Tibial artery (tissue), 4 donors: ENCODE measurements around the gene CROCC2.
A peak's percentile ranks its signal among the peaks of the same experiment; 100 is the strongest.

Experiments used
- DNase-seq, 2 donors: peaks; one replicate each; pipeline ENCODE4 v3.0.0-alpha.2; 2019
- H3K27ac ChIP-seq, 2 donors: fragments of 200-600 bp; sonication (generic) in 1 of 2; 1 replicate in 1 of 2; 2 replicates in 1 of 2; pipeline ENCODE4 v1.5.1; 2018 to 2019; ENCODE audit warnings: mild to moderate bottlenecking in 1 of 2
- H3K27me3 ChIP-seq, 2 donors: fragments of 200-600 bp; sonication (generic) in 1 of 2; one replicate each; pipeline versions ENCODE4 v1.5.1 to v1.6.0; 2016 to 2019
- H3K36me3 ChIP-seq, 3 donors: fragments of 200-600 bp; sonication (generic) in 2 of 3; one replicate each; pipeline ENCODE4 v1.5.1; 2016 to 2019; ENCODE audit warnings: mild to moderate bottlenecking in 2 of 3
- H3K4me1 ChIP-seq, 4 donors: fragments of 200-600 bp; sonication (generic) in 2 of 4; 1 replicate in 3 of 4; 2 replicates in 1 of 4; pipeline ENCODE4 v1.5.1; 2016 to 2019
- H3K4me3 ChIP-seq, 2 donors: fragments of 200-600 bp; sonication (generic) in 1 of 2; 1 replicate in 1 of 2; 2 replicates in 1 of 2; pipeline ENCODE4 v1.5.1; 2018 to 2019; ENCODE audit warnings: mild to moderate bottlenecking in 2 of 2
- H3K9me3 ChIP-seq, 3 donors: fragments of 200-600 bp; sonication (generic) in 1 of 3; one replicate each; pipeline ENCODE4 v1.5.1; 2016 to 2019
- intact Hi-C: fragments of 100-400 bp; cut with DNase I; formaldehyde crosslinking; loops from one replicate; pipeline ENCODE4 v1.15.0; 2023; ENCODE audit warnings: low total_unique reads
- TF ChIP-seq, protein P1 (sequence below), 2 experiments: fragments of 200-600 bp in 1 of 2; fragments of 450-650 bp in 1 of 2; IDR thresholded peaks; one replicate each; pipeline ENCODE4 v1.5.1; 2017 to 2019; ENCODE audit warnings: antibody characterized with exemption in 2 of 2, mild to moderate bottlenecking in 1 of 2, moderate library complexity in 1 of 2

Gene CROCC2

GRCh38 chr2:240983361-240983995 lies 77.3 kb downstream of the CROCC2 start:
- DNase-seq, result peak; percentile 20 to 63
- TF ChIP-seq, protein P1, sequence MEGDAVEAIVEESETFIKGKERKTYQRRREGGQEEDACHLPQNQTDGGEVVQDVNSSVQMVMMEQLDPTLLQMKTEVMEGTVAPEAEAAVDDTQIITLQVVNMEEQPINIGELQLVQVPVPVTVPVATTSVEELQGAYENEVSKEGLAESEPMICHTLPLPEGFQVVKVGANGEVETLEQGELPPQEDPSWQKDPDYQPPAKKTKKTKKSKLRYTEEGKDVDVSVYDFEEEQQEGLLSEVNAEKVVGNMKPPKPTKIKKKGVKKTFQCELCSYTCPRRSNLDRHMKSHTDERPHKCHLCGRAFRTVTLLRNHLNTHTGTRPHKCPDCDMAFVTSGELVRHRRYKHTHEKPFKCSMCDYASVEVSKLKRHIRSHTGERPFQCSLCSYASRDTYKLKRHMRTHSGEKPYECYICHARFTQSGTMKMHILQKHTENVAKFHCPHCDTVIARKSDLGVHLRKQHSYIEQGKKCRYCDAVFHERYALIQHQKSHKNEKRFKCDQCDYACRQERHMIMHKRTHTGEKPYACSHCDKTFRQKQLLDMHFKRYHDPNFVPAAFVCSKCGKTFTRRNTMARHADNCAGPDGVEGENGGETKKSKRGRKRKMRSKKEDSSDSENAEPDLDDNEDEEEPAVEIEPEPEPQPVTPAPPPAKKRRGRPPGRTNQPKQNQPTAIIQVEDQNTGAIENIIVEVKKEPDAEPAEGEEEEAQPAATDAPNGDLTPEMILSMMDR (IDR thresholded peaks at IDR 0.05), result peak; percentile 27 to 42
- peaks cover 0 to 34% of the 10 kb centered on the region in 2 donors for H3K27me3 ChIP-seq
- H3K36me3 ChIP-seq, result no peaks in the 10 kb centered on the region
- peaks cover 0 to 28% (median 20%) of the 10 kb centered on the region in 4 donors for H3K4me1 ChIP-seq
- no peak overlapping the region for H3K4me3 ChIP-seq
- intact Hi-C loops, result no loop called here
- H3K27ac ChIP-seq, result no peak overlapping the region
- peaks cover 0 to 10% (median 7%) of the 10 kb centered on the region in 3 donors for H3K9me3 ChIP-seq

- DNase-seq, result peak; percentile 17 to 57
- Histone ChIP-seq H3K27me3 (peaks cover 0 to 37% of the 10 kb centered on the region in 2 donors), H3K27ac (no peak overlapping the region), H3K4me3 (no peak overlapping the region), H3K9me3 (peaks cover 0 to 15% (median 9%) of the 10 kb centered on the region in 3 donors), H3K4me1 (peaks cover 0 to 28% (median 22%) of the 10 kb centered on the region in 4 donors), H3K36me3 (no peaks in the 10 kb centered on the region)
- TF ChIP-seq, protein P1 (IDR thresholded peaks at IDR 0.05), result no peak
- intact Hi-C loops, result no loop called here
Measured at GRCh38 chr2:240983996-240984498, 77.9 kb downstream of the CROCC2 start.

GRCh38 chr2:240985881-240986786 lies 80.0 kb downstream of the CROCC2 start:
- no peaks in the 10 kb centered on the region for H3K36me3 ChIP-seq
- peaks cover 0 to 15% (median 9%) of the 10 kb centered on the region in 3 donors for H3K9me3 ChIP-seq
- peak; percentile 21 to 65 for DNase-seq
- intact Hi-C loops, result no loop called here
- peak overlapping the region in 1 of 2 donors; percentile 30 for H3K27ac ChIP-seq
- H3K4me1 ChIP-seq, result peaks cover 0 to 32% (median 25%) of the 10 kb centered on the region in 4 donors
- peaks cover 0 to 41% of the 10 kb centered on the region in 2 donors for H3K27me3 ChIP-seq
- TF ChIP-seq, protein P1 (IDR thresholded peaks at IDR 0.05), result no peak
- no peak overlapping the region for H3K4me3 ChIP-seq

DNA sequence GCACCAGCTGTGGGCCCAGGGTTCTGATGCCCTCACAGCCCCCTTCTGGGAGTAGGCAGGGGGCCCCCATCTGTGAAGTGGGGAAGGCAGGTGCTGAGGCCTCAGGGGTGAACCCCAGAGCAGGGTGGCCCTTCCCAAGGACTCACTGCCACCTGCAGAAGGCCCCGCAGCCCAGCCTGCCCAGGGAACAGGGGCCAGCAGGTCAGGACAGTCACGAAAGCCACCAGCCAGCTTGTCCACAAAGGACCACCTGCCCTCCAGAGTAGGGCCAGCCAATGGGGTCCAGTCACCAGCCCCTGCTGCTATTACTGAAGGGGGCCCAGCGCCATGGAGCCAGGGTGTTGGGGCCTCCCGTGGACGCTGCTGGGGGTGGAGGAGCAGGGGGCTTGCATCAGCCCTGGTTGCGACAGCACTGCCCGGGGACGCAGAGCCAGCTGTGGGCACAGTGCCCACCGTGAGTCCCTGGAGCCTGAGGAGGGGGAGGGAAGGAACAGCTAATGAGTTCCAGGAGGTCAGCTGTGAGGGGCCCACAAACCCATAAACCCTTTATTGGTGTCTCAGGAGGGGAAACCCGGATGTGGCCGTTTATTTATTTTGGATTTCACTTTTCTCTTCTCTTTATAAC lies 80.8 kb downstream of the CROCC2 start:
- no peak overlapping the region for H3K4me3 ChIP-seq
- H3K36me3 ChIP-seq, result no peaks in the 10 kb centered on the region
- peaks cover 0 to 15% (median 9%) of the 10 kb centered on the region in 3 donors for H3K9me3 ChIP-seq
- DNase-seq, result peak; percentile 68 to 89
- intact Hi-C loops, result no loop called here
- H3K27ac ChIP-seq, result peak overlapping the region in 1 of 2 donors; percentile 30
- TF ChIP-seq, protein P1 (IDR thresholded peaks at IDR 0.05), result no peak
- peaks cover 0 to 39% (median 31%) of the 10 kb centered on the region in 4 donors for H3K4me1 ChIP-seq
- H3K27me3 ChIP-seq, result peaks cover 0 to 41% of the 10 kb centered on the region in 2 donors

DNA sequence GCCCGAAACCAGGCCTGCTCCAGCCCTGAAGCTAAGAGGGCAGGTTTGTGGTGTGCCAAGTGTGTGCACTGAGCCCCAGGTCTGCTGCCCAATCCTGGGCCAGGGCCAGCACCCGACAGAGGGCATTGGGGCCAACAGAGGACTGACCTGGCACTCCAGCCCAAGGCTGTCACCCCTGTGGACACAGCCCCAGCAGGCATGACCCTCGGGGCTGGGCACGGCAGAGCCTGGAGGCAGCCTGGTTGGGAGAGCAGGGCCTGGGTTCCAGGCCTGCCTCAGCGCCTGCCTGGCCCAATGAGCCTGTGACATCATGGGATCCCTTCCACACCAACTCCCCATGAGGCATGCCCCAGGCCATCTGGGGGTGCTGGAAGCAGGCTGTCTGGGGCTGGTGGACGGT lies 81.5 kb downstream of the CROCC2 start:
- DNase-seq, result peak; percentile 17 to 70
- peak overlapping the region; percentile 2 to 8 for H3K27ac ChIP-seq
- TF ChIP-seq, protein P1 (IDR thresholded peaks at IDR 0.05), result no peak
- no peak overlapping the region for H3K4me3 ChIP-seq
- peaks cover 0 to 15% (median 9%) of the 10 kb centered on the region in 3 donors for H3K9me3 ChIP-seq
- peaks cover 0 to 35% of the 10 kb centered on the region in 2 donors for H3K27me3 ChIP-seq
- intact Hi-C loops, result no loop called here
- H3K36me3 ChIP-seq, result no peaks in the 10 kb centered on the region
- peaks cover 0 to 46% (median 38%) of the 10 kb centered on the region in 4 donors for H3K4me1 ChIP-seq
